Subcutaneous abdominal adipose tissue (tissue), 5 donors: Measurements from ENCODE around the gene TAGAP.
"Not testable (repeated sequence)": the region's sequence is repeated elsewhere in the genome, so short reads cannot be mapped to it uniquely, and the experiment has no call there.

Experiments
- H3K27ac ChIP-seq: one replicate; pipeline ENCODE4 v1.7.0; 2013; ENCODE audit warnings: low read depth, mild to moderate bottlenecking, inconsistent platforms, low read length, moderate library complexity
- H3K27me3 ChIP-seq, 5 donors: one replicate each; pipeline ENCODE4 v1.7.0; 2013; ENCODE audit warnings: low read length in 5 of 5, inconsistent platforms in 1 of 5; ENCODE audit not compliant: control insufficient read depth in 5 of 5, insufficient read depth in 4 of 5
- H3K36me3 ChIP-seq, 5 donors: one replicate each; pipeline ENCODE4 v1.7.0; 2013; ENCODE audit warnings: low read length in 5 of 5; ENCODE audit not compliant: control insufficient read depth in 5 of 5, insufficient read depth in 5 of 5
- H3K4me1 ChIP-seq, 5 donors: one replicate each; pipeline ENCODE4 v1.7.0; 2013; ENCODE audit warnings: low read length in 5 of 5, mild to moderate bottlenecking in 3 of 5, moderate library complexity in 1 of 5; ENCODE audit not compliant: control insufficient read depth in 5 of 5, insufficient read depth in 5 of 5
- H3K4me3 ChIP-seq, 5 donors: one replicate each; pipeline ENCODE4 v1.7.0; 2013; ENCODE audit warnings: low read length in 5 of 5, low read depth in 1 of 5
- H3K9ac ChIP-seq, 5 donors: one replicate each; pipeline ENCODE4 v1.7.0; 2013; ENCODE audit warnings: low read length in 5 of 5, mild to moderate bottlenecking in 4 of 5, moderate library complexity in 3 of 5
- H3K9me3 ChIP-seq, 5 donors: one replicate each; pipeline ENCODE4 v1.7.0; 2013; ENCODE audit warnings: low read length in 5 of 5; ENCODE audit not compliant: control insufficient read depth in 5 of 5
- donor health status: healthy.
- donor health status: healthy.
- donor health status: healthy.
- donor health status: healthy.
- donor health status: healthy.

TAGAP gene

DNA sequence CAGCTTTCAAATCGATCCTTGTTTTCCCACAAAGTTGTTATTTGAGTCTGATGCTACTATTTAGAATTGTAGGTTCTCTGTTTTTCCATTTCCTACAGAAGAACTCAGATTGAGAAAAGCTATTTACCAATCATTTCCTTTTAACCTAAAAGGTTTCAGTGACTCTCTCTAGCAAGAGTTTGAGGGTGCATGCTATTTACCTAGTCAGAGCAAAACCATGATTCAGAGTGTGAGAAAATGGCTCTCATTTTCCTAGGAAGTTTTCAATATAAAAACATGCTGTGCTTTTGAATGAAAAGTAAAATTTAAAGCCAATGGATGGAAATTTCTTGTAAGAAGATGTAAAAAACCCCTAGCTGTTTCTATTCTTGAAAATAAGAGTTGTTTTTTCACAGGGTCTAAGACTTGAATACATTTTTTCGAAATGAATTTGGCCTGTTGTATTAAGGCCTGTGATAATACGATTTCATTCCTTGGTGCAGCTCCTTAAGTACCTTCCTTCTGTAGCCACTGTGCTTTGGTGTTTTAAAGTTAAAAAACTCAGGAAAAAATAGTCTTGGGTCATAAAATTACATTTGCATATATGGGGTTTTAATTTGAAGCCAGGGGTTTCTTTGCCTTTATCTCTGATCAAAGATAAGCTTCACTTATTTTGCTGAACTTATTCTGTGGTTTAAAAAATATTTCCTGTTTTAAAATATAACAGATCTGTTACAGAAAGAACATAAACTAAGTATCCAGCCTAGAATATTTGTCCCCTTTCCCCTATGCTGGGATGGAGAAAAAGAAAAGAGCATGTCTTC lies 26.8 kb downstream of the TAGAP start:
- Histone ChIP-seq H3K27ac (no peak overlapping the region), H3K27me3 (no peaks in the 10 kb centered on the region), H3K4me3 (no peak overlapping the region), H3K36me3 (no peaks in the 10 kb centered on the region), H3K4me1 (no peaks in the 10 kb centered on the region), H3K9ac (no peak overlapping the region), H3K9me3 (peaks cover 0 to 5% (median 2%) of the 10 kb centered on the region in 5 donors)

DNA sequence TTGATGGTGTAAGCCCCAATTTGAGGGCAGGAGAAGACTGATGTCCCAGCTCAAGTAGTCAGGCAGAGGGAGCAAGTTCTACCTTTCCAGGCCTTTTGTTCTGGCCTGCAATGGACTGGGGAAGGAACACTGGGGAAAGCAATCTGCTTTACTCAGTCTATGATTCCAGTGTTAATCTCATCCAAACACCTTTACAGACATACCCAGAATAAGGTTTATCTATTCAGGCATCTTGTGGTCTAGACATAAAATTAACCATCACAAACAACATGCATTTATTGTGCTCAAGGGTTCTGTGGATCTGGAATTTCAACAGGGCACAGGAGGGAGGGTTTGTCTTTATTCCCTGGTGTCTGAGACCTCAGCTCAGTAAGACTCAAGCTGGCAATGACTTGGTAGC lies 30.4 kb downstream of the TAGAP start:
- Histone ChIP-seq H3K27ac (no peak overlapping the region), H3K4me1 (no peaks in the 10 kb centered on the region), H3K9ac (no peak overlapping the region), H3K36me3 (no peaks in the 10 kb centered on the region), H3K27me3 (no peaks in the 10 kb centered on the region), H3K9me3 (peaks cover 0 to 5% (median 2%) of the 10 kb centered on the region in 5 donors), H3K4me3 (no peak overlapping the region)

DNA sequence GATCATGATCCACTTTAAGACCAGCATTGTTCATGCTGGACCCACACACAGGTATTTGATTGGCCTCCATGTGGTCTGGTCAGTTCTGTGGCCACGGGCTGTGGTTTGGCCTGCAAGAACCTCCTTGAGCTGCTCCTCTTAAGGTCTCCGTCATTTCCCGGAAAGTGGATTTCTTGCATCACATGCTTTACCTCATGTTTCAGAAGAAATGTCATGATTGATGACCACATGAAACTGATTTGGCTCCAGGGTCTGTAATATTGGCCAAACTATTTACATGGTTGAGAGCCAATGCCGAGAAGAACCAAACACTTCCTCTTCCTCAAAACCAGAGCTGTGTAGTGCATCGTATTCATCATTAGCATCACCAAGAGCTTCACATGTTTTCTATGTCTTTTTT lies 31.6 kb downstream of the TAGAP start:
- peaks cover 0 to 5% (median 2%) of the 10 kb centered on the region in 5 donors for H3K9me3 ChIP-seq
- H3K36me3 ChIP-seq, result no peaks in the 10 kb centered on the region
- no peaks in the 10 kb centered on the region for H3K4me1 ChIP-seq
- no peak overlapping the region for H3K9ac ChIP-seq
- no peak overlapping the region for H3K4me3 ChIP-seq
- H3K27ac ChIP-seq, result no peak overlapping the region
- no peaks in the 10 kb centered on the region for H3K27me3 ChIP-seq

DNA sequence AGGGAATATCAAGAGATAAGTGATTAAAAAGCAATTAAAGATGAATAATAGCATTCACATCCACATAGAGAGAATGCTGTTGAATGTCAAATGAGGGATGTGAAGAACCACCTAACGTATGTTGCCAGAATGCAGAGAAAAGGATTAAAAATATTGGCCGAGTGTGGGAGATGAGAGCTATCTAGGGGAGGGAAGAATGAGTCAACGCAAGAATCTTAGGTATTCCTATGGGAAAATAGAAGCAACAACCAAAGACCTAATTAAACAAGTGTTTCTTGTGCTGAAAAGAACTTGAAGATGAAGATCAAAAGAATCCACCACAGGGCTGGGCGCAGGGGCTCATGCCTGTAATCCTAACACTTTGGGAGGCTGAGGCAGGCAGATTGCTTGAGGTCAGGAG lies 32.6 kb downstream of the TAGAP start:
- H3K27ac ChIP-seq, result no peak overlapping the region
- no peaks in the 10 kb centered on the region for H3K4me1 ChIP-seq
- H3K36me3 ChIP-seq, result no peaks in the 10 kb centered on the region
- H3K9me3 ChIP-seq, result peaks cover 0 to 5% (median 2%) of the 10 kb centered on the region in 5 donors
- H3K9ac ChIP-seq, result no peak overlapping the region
- H3K4me3 ChIP-seq, result no peak overlapping the region
- no peaks in the 10 kb centered on the region for H3K27me3 ChIP-seq

DNA sequence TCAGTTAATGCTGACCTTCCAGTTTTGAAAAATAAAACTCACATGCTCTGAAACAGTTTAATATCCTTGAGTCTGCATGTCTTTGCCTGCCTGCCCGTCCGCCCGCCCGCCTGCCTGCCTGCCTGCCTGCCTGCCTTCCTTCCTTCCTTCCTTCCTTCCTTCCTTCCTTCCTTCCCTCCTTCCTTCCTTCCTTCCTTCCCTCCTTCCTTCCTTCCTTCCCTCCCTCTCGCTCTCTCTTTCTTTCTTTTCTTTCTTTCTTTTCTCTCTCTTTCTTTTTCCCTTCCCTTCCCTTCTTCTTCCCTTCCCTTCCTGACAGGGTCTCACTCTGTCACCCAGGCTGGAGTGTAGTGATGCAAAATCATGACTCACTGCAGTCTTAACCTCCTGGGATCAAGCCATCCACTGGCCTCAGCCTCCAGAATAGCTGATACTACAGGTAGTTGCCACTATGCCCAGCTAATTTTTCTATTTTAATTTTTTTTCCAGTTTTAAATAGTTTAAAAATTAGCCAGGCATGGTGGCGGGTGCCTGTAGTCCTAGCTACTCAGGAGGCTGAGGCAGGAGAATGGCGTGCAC lies 34.7 kb downstream of the TAGAP start:
- not testable (repeated sequence) for H3K4me1 ChIP-seq, H3K27me3 ChIP-seq, H3K36me3 ChIP-seq, H3K4me3 ChIP-seq, H3K9ac ChIP-seq, H3K27ac ChIP-seq, H3K9me3 ChIP-seq

DNA sequence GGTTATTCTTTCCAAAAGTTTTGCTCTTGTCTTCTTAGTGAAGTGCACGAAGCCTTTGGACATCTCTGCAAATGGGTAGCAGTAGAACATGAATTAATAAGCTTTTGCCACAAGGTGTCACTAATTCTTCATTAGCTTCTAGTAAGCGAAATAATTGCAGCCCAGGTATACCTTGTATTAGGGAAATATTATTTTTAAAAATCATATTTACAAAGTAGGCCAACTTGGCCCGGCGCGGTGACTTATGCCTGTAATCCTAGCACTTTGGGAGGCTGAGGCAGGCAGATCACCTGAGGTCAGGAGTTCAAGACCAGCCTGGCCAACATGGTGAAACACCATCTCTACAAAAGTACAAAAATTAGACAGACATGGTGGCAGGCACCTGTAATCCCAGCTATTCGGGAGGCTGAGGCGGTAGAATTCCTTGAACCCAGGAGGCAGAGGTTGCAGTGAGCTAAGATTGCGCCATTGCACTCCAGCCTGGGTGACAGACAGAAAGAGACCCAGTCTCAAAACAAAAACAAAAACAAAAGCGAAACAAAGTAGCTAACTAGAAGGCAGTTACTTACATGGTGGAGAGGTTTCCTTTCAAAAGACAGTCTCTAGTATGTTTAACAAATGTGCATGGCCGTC lies 36.0 kb downstream of the TAGAP start:
- H3K4me3 ChIP-seq, result no peak overlapping the region
- H3K27ac ChIP-seq, result no peak overlapping the region
- peaks cover 0 to 3% (median 0%) of the 10 kb centered on the region in 5 donors for H3K4me1 ChIP-seq
- no peak overlapping the region for H3K9ac ChIP-seq
- H3K36me3 ChIP-seq, result no peaks in the 10 kb centered on the region
- no peaks in the 10 kb centered on the region for H3K9me3 ChIP-seq
- no peaks in the 10 kb centered on the region for H3K27me3 ChIP-seq

DNA sequence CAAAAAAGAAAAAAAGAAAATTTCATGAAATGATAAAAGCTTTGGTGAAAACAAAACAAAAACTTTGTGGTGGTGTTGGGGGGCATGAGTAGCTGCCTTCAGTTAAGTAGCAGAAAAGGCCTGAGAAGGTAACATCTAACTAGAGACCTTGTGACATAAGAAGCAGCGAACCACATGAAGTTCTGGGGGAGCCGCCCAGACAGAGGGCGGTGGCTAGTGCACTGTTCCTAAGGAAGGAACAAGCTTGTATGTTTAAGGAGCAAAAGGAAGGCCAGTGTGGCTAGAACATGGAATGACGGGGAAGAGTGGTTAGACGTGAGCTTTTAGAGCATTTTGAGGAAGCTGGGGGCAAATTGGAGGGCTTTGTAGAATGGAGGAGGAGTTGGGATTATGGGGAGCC lies 37.3 kb downstream of the TAGAP start:
- no peak overlapping the region for H3K27ac ChIP-seq
- H3K9ac ChIP-seq, result no peak overlapping the region
- H3K4me3 ChIP-seq, result no peak overlapping the region
- H3K27me3 ChIP-seq, result no peaks in the 10 kb centered on the region
- no peaks in the 10 kb centered on the region for H3K36me3 ChIP-seq
- H3K4me1 ChIP-seq, result peaks cover 0 to 3% (median 0%) of the 10 kb centered on the region in 5 donors
- no peaks in the 10 kb centered on the region for H3K9me3 ChIP-seq

DNA sequence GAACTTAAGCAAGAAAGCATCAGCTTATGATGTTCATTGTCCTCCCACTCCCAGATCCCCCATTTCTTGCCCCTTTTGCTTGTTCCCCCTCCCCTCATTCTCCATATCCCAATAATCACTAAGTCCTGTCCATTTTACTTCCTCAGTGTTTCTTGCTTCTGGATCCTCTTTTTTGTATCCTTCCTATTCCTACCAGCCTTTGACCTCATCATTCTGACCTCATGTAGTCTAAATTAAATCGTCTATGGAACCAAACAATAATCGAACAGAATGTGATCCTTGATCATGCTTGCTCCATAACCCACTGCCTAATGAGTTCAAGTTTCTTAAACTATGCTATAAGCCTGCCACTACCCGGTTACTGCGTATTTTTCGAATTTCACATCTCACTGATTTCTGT lies 39.4 kb downstream of the TAGAP start:
- H3K27ac ChIP-seq, result no peak overlapping the region

DNA sequence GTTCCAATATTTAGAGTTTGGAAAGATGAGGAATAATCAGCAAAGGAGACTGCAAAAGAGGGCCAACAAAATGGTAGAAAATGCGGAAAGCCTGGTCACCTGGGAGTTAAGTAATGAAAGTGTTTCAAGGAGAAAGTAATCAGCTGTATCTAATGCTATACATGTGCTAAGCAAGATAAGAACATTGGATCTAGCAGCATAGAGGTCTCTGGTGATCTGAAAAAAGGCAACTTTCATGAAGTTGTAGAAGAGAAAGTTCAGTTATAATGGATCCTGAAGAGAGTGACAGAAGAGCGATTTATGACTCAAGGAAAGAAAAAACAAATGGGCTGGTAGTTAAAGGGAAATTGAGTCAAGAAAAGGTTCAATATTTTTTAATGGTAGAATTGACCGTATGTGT lies 40.2 kb downstream of the TAGAP start:
- H3K27ac ChIP-seq, result no peak overlapping the region
- H3K9me3 ChIP-seq, result no peaks in the 10 kb centered on the region
- no peaks in the 10 kb centered on the region for H3K36me3 ChIP-seq
- no peak overlapping the region for H3K4me3 ChIP-seq
- peaks cover 2 to 17% (median 10%) of the 10 kb centered on the region in 5 donors for H3K4me1 ChIP-seq
- H3K27me3 ChIP-seq, result no peaks in the 10 kb centered on the region
- no peak overlapping the region for H3K9ac ChIP-seq

More for the DNA sequence above, 39.4 kb downstream of the TAGAP start:
- Histone ChIP-seq H3K9me3 (no peaks in the 10 kb centered on the region), H3K27me3 (no peaks in the 10 kb centered on the region), H3K36me3 (no peaks in the 10 kb centered on the region), H3K4me1 (peaks cover 2 to 9% (median 5%) of the 10 kb centered on the region in 5 donors), H3K4me3 (no peak overlapping the region), H3K9ac (no peak overlapping the region)

DNA sequence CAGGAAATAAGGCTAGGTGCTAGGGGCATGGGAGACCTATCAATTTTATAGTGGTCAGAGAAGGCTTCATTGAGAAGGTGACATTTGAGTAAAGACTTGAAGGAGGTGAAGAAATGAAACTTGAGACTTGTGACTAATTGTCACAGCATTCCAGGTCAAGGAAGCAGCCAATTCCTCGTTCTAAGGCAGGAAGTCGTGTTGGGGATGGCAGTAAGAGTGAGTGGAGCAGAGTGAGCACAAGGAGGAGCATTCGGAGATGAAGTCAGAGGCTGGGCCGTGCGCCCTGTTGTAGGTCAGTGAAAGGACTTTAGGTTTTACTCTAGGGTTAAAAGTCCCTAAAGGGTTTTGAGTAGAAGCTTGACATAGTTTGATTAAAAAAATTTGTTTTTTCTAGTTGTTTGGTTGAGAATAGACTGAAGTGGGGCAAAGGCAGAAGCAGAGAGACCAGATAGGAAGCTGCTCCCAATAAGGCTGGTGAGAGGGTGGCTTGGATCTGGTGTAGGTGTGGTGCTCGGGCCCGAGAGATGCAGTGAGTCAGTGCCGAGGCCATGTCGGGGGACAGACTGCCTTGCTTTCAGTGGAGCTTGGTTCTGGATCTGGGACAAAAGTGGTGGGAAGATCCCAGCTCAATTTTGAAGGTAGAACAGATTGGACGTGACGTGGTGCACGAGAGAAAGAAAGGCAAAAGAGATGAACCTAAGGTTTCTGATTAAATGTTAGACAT lies 42.2 kb downstream of the TAGAP start:
- Histone ChIP-seq H3K4me1 (peaks cover 2 to 26% (median 19%) of the 10 kb centered on the region in 5 donors), H3K4me3 (no peak overlapping the region)

More for the DNA sequence above, 42.2 kb downstream of the TAGAP start:
- Histone ChIP-seq H3K27ac (no peak overlapping the region), H3K36me3 (no peaks in the 10 kb centered on the region), H3K9me3 (no peaks in the 10 kb centered on the region), H3K9ac (no peak overlapping the region), H3K27me3 (no peaks in the 10 kb centered on the region)
